ENCODE data around the gene WWOX. TPM values are rescaled to one million over a fixed set of nuclear protein-coding genes. Genes with fewer than 3 reads are reported as not detected.

Gene WWOX
- total RNA-seq, 1 donor from 2014 or later: 17.8 TPM

DNA sequence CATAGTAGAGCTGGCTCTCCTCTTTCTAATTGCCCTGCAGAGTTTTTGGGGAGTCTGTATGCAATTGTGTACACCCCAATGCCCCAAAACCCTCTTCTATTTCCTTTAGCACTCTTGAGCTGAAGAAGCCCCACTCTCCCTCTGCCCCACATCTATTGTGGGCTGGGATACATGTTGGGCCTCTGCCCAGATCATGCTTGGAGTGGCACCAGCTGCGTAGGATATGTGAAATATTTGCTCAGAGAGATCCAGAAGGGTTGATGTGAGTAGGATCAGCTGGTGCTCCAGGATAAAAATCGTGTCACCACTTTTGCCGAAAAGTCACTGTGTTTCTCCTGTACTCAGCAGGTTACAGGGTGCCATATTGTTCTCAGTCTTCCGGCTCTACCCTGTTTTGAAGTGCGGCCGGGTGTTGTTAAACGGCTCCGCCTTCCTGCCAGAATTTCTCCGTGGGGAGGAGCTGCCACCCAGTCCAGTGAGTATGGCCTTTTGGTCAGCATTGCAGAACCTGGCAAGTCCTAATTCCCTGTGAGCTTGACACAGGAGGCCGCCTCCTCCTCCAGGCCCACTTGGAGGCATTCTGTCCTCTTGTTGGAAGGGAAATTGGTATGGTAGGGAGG is 664.5 kb downstream of the WWOX start:
- Mint-ChIP-seq H3K4me3 (no peak overlapping the region), H3K27ac (no peak overlapping the region)

DNA sequence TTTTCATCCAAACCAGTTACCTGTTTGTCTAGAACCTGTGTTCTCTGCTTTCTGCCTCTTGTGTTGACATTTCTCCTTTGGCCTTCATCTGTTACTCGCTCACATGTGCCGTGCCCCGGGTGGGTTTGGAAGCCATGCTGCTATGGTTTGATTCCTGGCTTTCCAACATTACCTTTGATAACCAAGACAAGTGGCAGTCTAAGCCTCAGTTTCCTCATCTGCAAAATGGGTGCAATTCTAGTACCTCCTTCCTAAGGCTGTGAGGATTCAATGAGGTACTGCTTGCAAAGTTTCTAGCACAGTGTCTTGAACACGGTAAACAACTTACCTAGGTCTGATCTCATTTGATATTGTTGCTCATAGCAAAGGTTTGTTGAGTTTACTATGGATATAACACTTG is 665.0 kb downstream of the WWOX start:
- intact Hi-C loops (cut with micrococcal nuclease): no loop called here
- no peaks in the 10 kb centered on the region for H3K9me3 Mint-ChIP-seq

More for the DNA sequence above, 664.5 kb downstream of the WWOX start:
- Mint-ChIP-seq H3K27me3 (ENCODE audit: insufficient read depth) (peaks cover 2% of the 10 kb centered on the region), H3K36me3 (ENCODE audit: low read depth) (no peaks in the 10 kb centered on the region), H3K9me3 (no peaks in the 10 kb centered on the region), H3K4me1 (ENCODE audit: low read depth) (peaks cover 12% of the 10 kb centered on the region)
- intact Hi-C loops (cut with micrococcal nuclease): no loop called here
- no peak for DNase-seq (ENCODE audit: low spot score)

DNA sequence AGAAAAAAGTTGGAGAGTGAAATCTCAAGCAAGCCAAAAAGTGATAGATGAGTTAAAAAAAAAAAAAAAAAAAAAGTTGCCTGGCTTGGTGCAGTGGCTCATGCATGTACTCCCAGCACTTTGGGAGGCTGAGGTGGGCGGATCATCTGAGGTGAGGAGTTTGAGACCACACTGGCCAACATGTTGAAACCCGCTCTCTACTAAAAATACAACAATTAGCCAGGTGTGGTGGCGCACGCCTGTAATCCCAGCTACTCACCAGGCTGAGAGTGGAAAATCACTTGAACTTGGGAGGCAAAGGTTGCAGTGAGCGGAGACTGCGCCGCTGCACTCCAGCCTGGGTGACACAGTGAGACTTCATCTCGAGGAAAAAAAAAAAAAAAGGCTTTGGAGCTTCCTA is 668.8 kb downstream of the WWOX start:
- peaks cover 2% of the 10 kb centered on the region for H3K9me3 Mint-ChIP-seq
- no peak for DNase-seq (ENCODE audit: low spot score)
- H3K4me1 Mint-ChIP-seq (ENCODE audit: low read depth): peaks cover 35% of the 10 kb centered on the region
- H3K36me3 Mint-ChIP-seq (ENCODE audit: low read depth): peaks cover 5% of the 10 kb centered on the region
- H3K4me3 Mint-ChIP-seq: no peak overlapping the region
- H3K27me3 Mint-ChIP-seq (ENCODE audit: insufficient read depth): no peaks in the 10 kb centered on the region
- H3K27ac Mint-ChIP-seq: peak overlapping the region; percentile 15
- intact Hi-C loops (cut with micrococcal nuclease): no loop called here

More for the DNA sequence above, 665.0 kb downstream of the WWOX start:
- no peak for DNase-seq (ENCODE audit: low spot score)
- H3K4me1 Mint-ChIP-seq (ENCODE audit: low read depth): peaks cover 16% of the 10 kb centered on the region
- H3K27me3 Mint-ChIP-seq (ENCODE audit: insufficient read depth): no peaks in the 10 kb centered on the region
- no peaks in the 10 kb centered on the region for H3K36me3 Mint-ChIP-seq (ENCODE audit: low read depth)
- no peak overlapping the region for H3K4me3 Mint-ChIP-seq
- H3K27ac Mint-ChIP-seq: no peak overlapping the region

DNA sequence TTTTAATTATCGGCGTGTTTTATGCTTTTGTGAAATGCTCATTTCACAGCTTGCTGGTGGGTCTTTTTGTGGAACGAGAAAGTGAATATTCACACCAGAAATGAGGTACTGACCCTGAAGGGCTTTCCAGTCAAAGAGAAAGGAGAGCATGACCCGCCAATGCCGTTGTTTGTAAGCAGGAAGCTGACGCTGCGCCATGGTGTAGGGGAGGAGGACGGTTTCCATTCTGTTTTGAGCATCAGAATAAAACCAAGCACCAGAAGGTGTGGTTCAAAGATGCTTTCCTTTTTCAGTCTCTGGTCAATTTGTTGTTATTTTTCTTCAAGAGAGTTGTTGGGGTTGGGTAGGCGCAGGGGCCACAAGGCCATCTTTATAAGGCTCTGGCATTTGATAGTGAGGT is 669.3 kb downstream of the WWOX start:
- intact Hi-C loops (cut with micrococcal nuclease): no loop called here
- peak; percentile 16 for DNase-seq (ENCODE audit: low spot score)
- H3K4me3 Mint-ChIP-seq: no peak overlapping the region

DNA sequence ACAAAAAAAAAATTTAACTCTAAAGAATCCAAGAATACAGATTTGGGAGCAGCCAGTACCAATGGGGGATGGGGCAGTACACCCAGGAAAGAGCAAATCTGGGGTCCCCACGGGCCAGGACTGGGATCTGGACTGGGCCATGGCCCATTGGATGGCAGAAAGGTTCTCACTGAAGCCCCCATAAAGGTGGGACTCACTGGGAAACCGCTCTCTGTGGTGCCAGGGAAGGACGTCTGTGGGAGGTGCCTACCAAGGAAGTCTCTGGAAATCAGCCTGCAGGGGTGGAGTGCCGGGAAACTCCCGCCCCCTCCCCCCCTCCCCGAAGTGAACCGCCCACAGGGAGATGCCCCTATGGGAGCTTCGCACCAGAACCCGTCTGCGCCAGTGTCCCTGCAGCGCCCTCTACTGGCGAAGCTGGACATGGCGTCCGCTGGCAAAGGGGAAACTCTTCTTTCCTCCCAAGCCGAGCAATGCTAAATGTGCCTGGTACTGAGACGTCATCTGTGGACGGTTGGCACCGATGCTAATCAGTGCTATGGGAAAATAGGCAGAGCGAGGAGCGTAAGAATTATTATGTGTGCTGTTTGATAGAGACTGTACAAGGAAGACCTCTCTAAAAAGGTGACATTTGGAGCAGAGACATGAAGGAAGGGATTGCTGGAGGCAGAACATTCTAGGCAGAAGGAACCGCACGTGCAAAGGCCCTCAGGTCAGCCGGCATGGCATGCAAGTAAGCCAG is 671.1 kb downstream of the WWOX start:
- H3K4me3 Mint-ChIP-seq: peak overlapping the region; percentile 16
- H3K27ac Mint-ChIP-seq: peak overlapping the region; percentile 65
- H3K36me3 Mint-ChIP-seq (ENCODE audit: low read depth): peaks cover 7% of the 10 kb centered on the region
- no peaks in the 10 kb centered on the region for H3K27me3 Mint-ChIP-seq (ENCODE audit: insufficient read depth)
- intact Hi-C loops (cut with micrococcal nuclease): loop anchor here (1.0 to 10.0 kb wide), 6 partner anchors 8 to 1754 kb away; no protein-coding TSS in a partner anchor
- H3K4me1 Mint-ChIP-seq (ENCODE audit: low read depth): peaks cover 54% of the 10 kb centered on the region
- peak; percentile 65 for DNase-seq (ENCODE audit: low spot score)
- peaks cover 7% of the 10 kb centered on the region for H3K9me3 Mint-ChIP-seq

More for the DNA sequence above, 669.3 kb downstream of the WWOX start:
- peaks cover 5% of the 10 kb centered on the region for H3K36me3 Mint-ChIP-seq (ENCODE audit: low read depth)
- peaks cover 40% of the 10 kb centered on the region for H3K4me1 Mint-ChIP-seq (ENCODE audit: low read depth)
- H3K27me3 Mint-ChIP-seq (ENCODE audit: insufficient read depth): no peaks in the 10 kb centered on the region
- peaks cover 7% of the 10 kb centered on the region for H3K9me3 Mint-ChIP-seq
- peak overlapping the region; percentile 89 for H3K27ac Mint-ChIP-seq

DNA sequence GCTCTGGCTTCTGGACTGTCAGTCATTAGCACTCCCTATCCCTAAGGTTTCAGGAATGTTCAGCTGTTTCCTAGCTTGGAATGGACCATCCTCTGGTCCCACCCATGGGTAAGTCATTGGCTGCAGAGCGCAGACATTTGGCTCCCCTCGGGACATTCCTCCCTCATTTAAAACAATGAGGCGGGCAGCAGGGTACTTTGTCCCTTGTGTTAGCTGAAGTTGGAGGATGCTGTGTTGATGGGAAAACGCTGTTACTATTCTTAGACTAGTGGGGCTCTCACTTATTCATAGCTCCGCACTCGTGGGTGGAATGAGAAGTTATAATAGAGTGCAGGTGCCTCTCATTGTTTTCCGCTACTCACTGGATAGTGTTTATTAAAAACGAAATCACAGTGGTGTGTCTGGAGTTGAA is 673.8 kb downstream of the WWOX start:
- DNase-seq (ENCODE audit: low spot score): no peak
- H3K4me1 Mint-ChIP-seq (ENCODE audit: low read depth): peaks cover 69% of the 10 kb centered on the region
- peaks cover 11% of the 10 kb centered on the region for H3K36me3 Mint-ChIP-seq (ENCODE audit: low read depth)
- peaks cover 12% of the 10 kb centered on the region for H3K9me3 Mint-ChIP-seq
- no peaks in the 10 kb centered on the region for H3K27me3 Mint-ChIP-seq (ENCODE audit: insufficient read depth)
- peak overlapping the region; percentile 4 for H3K4me3 Mint-ChIP-seq
- peak overlapping the region; percentile 61 for H3K27ac Mint-ChIP-seq
- intact Hi-C loops (cut with micrococcal nuclease): loop anchor here (10.0 kb wide), 1 partner anchor 1752 kb away; no protein-coding TSS in a partner anchor

DNA sequence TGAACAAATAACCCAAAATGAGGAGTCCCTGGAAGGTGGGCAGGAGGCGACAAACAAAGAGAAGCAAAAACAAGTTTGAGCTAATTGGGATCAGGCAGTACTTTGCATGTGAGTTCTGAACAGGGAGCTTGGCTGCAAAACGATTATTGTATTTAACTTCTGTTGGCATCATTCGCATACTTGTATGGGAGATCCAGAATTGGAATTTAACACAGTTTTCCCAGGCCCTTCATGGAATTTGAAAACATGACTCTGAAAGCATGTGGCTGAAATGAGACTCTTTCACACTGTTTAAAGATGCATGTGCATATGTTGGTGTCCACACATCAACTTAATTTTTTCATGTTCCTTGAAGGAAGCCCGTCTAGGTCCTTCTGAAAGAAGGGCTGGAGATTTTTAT is 674.3 kb downstream of the WWOX start:
- Mint-ChIP-seq H3K36me3 (ENCODE audit: low read depth) (peaks cover 11% of the 10 kb centered on the region), H3K4me3 (peak overlapping the region; percentile 4), H3K27me3 (ENCODE audit: insufficient read depth) (no peaks in the 10 kb centered on the region), H3K27ac (peak overlapping the region; percentile 42), H3K4me1 (ENCODE audit: low read depth) (peaks cover 70% of the 10 kb centered on the region), H3K9me3 (peaks cover 12% of the 10 kb centered on the region)
- intact Hi-C loops (cut with micrococcal nuclease): loop anchor here (2.0 to 10.0 kb wide), 2 partner anchors 13 to 1751 kb away; no protein-coding TSS in a partner anchor
- DNase-seq (ENCODE audit: low spot score): no peak

DNA sequence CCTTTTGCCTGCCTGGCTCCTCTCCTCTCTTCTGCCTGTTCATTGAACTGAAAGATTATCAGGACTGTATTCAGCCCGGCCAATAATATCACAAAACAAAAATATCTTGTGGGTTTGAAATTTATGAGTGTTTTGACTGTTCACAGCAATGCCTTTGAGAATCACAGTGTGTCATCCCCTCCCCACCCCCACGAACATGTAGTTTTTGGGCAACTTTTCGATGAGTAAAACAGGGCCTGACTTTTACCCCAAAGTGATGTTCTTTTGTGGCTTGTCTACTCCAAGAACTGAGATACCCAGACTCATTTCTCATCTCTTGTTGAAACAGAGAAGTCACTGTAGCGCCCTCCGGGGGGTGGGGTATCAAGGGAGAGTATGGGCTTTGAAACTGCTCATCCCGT is 675.7 kb downstream of the WWOX start:
- peaks cover 12% of the 10 kb centered on the region for H3K9me3 Mint-ChIP-seq
- peaks cover 11% of the 10 kb centered on the region for H3K36me3 Mint-ChIP-seq (ENCODE audit: low read depth)
- no peaks in the 10 kb centered on the region for H3K27me3 Mint-ChIP-seq (ENCODE audit: insufficient read depth)
- peak overlapping the region; percentile 69 for H3K27ac Mint-ChIP-seq
- H3K4me1 Mint-ChIP-seq (ENCODE audit: low read depth): peaks cover 78% of the 10 kb centered on the region
- intact Hi-C loops (cut with micrococcal nuclease): loop anchor here (1.0 to 10.0 kb wide), 8 partner anchors 14 to 1807 kb away; no protein-coding TSS in a partner anchor
- no peak overlapping the region for H3K4me3 Mint-ChIP-seq
- peak; percentile 41 for DNase-seq (ENCODE audit: low spot score)

DNA sequence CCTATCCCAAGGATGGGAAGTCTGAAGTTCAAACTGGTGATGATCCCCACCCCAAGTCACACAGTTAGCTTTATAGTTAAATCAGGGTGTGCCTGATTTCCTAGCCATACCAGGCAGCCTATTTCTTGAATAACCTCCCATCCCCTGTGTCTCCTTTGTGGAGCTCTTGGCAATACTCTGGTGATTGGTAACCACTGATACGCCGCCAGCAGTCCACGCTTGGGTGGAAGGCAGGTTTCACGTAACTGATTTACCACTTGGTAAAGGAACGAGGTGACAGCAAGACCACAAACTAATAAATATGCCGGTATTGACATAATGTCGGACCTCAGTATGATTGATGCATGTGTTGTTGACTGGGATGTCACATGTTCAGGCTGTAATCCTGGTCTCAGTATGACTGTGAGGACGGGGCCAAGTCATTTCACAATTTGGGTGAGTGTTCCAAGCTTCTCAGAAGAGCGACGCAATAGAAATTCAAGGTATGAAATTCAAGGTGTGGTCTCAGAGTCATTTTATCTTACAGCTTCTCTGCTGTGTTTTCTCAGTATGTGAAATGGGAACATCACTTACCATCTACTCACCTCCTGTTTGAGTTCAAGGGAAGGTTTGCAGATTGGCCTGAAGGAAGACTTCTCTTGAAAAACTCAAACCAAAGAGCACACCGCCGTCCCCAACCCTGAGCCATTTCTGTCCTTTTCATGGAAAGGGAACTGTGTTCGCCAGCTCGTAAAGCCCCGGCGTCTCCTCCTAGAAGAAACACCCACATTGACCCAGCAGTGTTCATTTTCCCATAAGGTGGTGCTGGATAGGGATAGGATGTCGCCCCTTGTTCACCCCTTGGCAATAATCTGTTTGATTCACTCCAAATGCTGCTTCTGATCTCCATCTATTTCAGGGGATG is 678.9 kb downstream of the WWOX start:
- intact Hi-C loops (cut with micrococcal nuclease): loop anchor here (1.0 to 10.0 kb wide), 19 partner anchors 8 to 1804 kb away; partner anchors contain the start of gene MAF
- Mint-ChIP-seq H3K27me3 (ENCODE audit: insufficient read depth) (no peaks in the 10 kb centered on the region), H3K4me1 (ENCODE audit: low read depth) (peaks cover 73% of the 10 kb centered on the region), H3K36me3 (ENCODE audit: low read depth) (peaks cover 7% of the 10 kb centered on the region), H3K9me3 (peaks cover 9% of the 10 kb centered on the region), H3K4me3 (peak overlapping the region; percentile 57), H3K27ac (peak overlapping the region; percentile 77)
- DNase-seq (ENCODE audit: low spot score): peak; percentile 63

DNA sequence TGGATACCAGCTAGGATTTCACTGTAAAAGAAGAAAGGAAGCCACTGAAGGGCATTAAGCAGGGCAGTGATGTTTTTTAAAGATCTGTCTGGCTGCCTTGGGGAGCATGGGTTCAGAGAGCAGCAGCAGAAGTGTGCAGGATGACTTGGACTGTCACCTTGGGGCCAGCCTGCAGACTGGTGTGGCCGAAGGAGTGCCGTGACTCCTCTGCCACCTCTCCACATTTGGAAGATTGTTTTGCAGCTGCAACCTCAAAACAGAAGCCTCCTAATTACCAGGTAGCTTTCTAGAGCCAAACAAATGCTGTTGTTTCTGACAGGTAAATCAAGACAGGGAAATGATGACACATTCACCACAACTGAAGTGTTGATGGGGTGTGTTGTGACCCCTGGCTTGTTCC is 681.4 kb downstream of the WWOX start:
- Mint-ChIP-seq H3K4me1 (ENCODE audit: low read depth) (peaks cover 57% of the 10 kb centered on the region), H3K27ac (peak overlapping the region; percentile 77)
- no peak for DNase-seq (ENCODE audit: low spot score)

DNA sequence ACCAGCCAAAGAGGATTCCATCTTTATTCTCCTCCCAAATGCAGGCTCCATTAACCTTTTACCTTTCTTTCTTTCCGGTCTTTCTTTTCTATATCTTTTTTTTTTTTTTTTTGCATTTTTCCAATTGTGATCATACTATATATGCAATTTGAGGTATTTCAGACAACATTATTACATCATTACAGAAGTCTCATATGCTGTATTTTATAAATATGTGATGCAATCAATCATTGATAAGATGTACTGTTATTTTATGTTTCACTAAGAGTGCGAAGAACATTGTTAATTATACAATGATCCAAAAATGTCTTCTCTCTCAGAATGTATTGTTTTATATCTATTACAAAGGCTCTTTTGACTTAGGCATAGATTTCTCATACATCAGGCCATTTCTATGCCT is 683.1 kb downstream of the WWOX start:
- H3K27ac Mint-ChIP-seq: no peak overlapping the region
- H3K36me3 Mint-ChIP-seq (ENCODE audit: low read depth): peaks cover 1% of the 10 kb centered on the region
- no peaks in the 10 kb centered on the region for H3K9me3 Mint-ChIP-seq
- H3K27me3 Mint-ChIP-seq (ENCODE audit: insufficient read depth): no peaks in the 10 kb centered on the region
- intact Hi-C loops (cut with micrococcal nuclease): no loop called here
- peaks cover 50% of the 10 kb centered on the region for H3K4me1 Mint-ChIP-seq (ENCODE audit: low read depth)
- no peak for DNase-seq (ENCODE audit: low spot score)
- no peak overlapping the region for H3K4me3 Mint-ChIP-seq

More for the DNA sequence above, 681.4 kb downstream of the WWOX start:
- Mint-ChIP-seq H3K4me3 (no peak overlapping the region), H3K27me3 (ENCODE audit: insufficient read depth) (no peaks in the 10 kb centered on the region), H3K36me3 (ENCODE audit: low read depth) (peaks cover 6% of the 10 kb centered on the region), H3K9me3 (peaks cover 5% of the 10 kb centered on the region)
- intact Hi-C loops (cut with micrococcal nuclease): no loop called here

DNA sequence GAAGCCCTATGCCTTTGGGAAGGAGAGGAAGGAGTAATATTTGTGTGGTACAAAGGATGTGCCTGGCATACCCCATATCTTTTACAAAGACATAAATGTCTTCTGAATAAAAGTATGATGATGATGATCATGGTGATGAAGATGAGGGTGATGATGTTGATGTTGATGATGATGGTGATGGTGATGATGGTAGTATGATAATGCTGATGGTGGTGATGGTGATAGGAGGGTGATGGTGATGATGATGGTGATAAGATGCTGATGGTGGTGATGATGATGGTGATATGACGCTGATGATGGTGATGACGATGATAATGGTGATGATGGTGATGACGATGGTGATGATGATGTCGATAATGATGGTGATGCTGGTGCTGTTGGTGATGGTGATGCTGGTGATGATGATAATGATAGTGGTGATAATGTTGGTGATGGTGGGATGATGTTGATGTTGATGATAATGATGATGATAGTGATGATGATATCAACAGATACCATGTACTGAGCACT is 684.2 kb downstream of the WWOX start:
- Mint-ChIP-seq H3K4me3 (no peak overlapping the region), H3K4me1 (ENCODE audit: low read depth) (peaks cover 52% of the 10 kb centered on the region), H3K27ac (no peak overlapping the region), H3K27me3 (ENCODE audit: insufficient read depth) (no peaks in the 10 kb centered on the region), H3K36me3 (ENCODE audit: low read depth) (peaks cover 3% of the 10 kb centered on the region), H3K9me3 (no peaks in the 10 kb centered on the region)
- intact Hi-C loops (cut with micrococcal nuclease): no loop called here
- DNase-seq (ENCODE audit: low spot score): no peak

Measured in activated T-helper 1 cell treated with anti-CD3 and anti-CD28 coated beads, Interleukin-12 subunit alpha, Interleukin-12 subunit beta, Interleukin-2, Interleukin-4 antibody, amounts not matched to agents 30 ng/mL and 10 ng/mL and 1 ng/mL, durations not matched to agents 14 hours and 24 hours and 36 hours (primary cell).